Measurements from ENCODE around the gene DYNLRB1. TPM values are rescaled to one million over a fixed set of nuclear protein-coding genes. Genes with fewer than 3 reads are reported as not detected.
A peak's percentile ranks its signal among the peaks of the same experiment; 100 is the strongest.

DYNLRB1 gene
- total and polyA plus RNA-seq, 2 of the 13 experiments (the other 11 are each of a cell fraction or from before 2014, with no cell fraction given): 140 to 244 TPM

- Histone ChIP-seq H3K9me3 (ENCODE audit: low read length) (no peaks in the 10 kb centered on the region), H3K4me3 (replicated peaks in 1 of 3; ENCODE audit: insufficient read depth in 1 of 3, low read depth in 2 of 3, low read length in 3 of 3) (no peak overlapping the region), H3K79me2 (ENCODE audit: insufficient read depth, low read length) (no peaks in the 10 kb centered on the region), H3K9ac (ENCODE audit: insufficient read depth, low read depth, low read length) (no peak overlapping the region), H3K36me3 (replicated peaks in 1 of 2; ENCODE audit: control insufficient read depth in 1 of 2, insufficient read depth in 2 of 2, low read length in 2 of 2) (peaks cover 23 to 56% of the 10 kb centered on the region in 2 experiments), H2AFZ (ENCODE audit: low read length) (no peak overlapping the region), H4K20me1 (ENCODE audit: insufficient read depth, low read length) (peaks cover 3% of the 10 kb centered on the region; the same call in 1 of the 2 replicates), H3K4me2 (ENCODE audit: low read depth, low read length) (no peak overlapping the region), H3K27me3 (ENCODE audit: control insufficient read depth in 1 of 2, insufficient read depth in 2 of 2, low read length in 2 of 2) (no peaks in the 10 kb centered on the region), H3K4me1 (ENCODE audit: insufficient read depth, low read length) (peaks cover 19% of the 10 kb centered on the region), H3K27ac (ENCODE audit: extremely low read length, insufficient read depth, low read length) (no peak overlapping the region)
- DNase-seq (ENCODE audit: low spot score) (no peak), ATAC-seq (no peak), FAIRE-seq (no peak)
- in situ Hi-C loops (cut with HindIII; ENCODE audit: extremely low pct_ligation_motif_present, low pct_unique_long_range_greater_than_20kb): no loop called here
- no TSS peak for BruUV-seq (replicated peaks)
- intact Hi-C loops (cut with micrococcal nuclease; ENCODE audit: unreplicated experiment): no loop called here
- ChIA-PET CTCF (ENCODE audit: low intra/inter-chr PET ratio, low total read pairs) (no interaction called here), POLR2A (no interaction called here)
- WGBS (ENCODE audit: low lambda C conversion rate): 96% methylated on average over 4 of the region's 4 CpGs
- TF ChIP-seq MAFK (conservative IDR thresholded peaks at IDR 0.05 in 1 of 2, IDR thresholded peaks at IDR 0.05 in 1 of 2; ENCODE audit: low read length in 2 of 2): peak; percentile 76 to 88
- no peak for TF ChIP-seq ZNF740 (CRISPR knock-in tag; IDR thresholded peaks at IDR 0.05)
- TF ChIP-seq ZNF10 (CRISPR knock-in tag; IDR thresholded peaks at IDR 0.05; ENCODE audit: borderline replicate concordance, low read depth): no peak
- no peak for TF ChIP-seq ZBTB2 (CRISPR knock-in tag; IDR thresholded peaks at IDR 0.05; ENCODE audit: low read depth)
- TF ChIP-seq MTF2 (CRISPR knock-in tag; IDR thresholded peaks at IDR 0.05; ENCODE audit: borderline replicate concordance): no peak
- TF ChIP-seq NFKB2 (CRISPR knock-in tag; IDR thresholded peaks at IDR 0.05; ENCODE audit: borderline replicate concordance): no peak
- no peak for TF ChIP-seq ZBED4 (CRISPR knock-in tag; IDR thresholded peaks at IDR 0.05; ENCODE audit: borderline replicate concordance)
- no peak for TF ChIP-seq ZNF639 (CRISPR knock-in tag; conservative IDR thresholded peaks at IDR 0.05)
- no peak for TF ChIP-seq JUND (CRISPR knock-in tag; IDR thresholded peaks at IDR 0.05)
- TF ChIP-seq FOXJ3 (CRISPR knock-in tag; IDR thresholded peaks at IDR 0.05; ENCODE audit: borderline replicate concordance): no peak
- no peak for TF ChIP-seq XBP1 (CRISPR knock-in tag; IDR thresholded peaks at IDR 0.05)
- 0 out of 2 replicates have a peak, but pooled peaks have one; percentile 12 for TF ChIP-seq ZNF460 (CRISPR knock-in tag; IDR thresholded peaks at IDR 0.05; ENCODE audit: borderline replicate concordance)
- TF ChIP-seq MAFG (CRISPR knock-in tag; IDR thresholded peaks at IDR 0.05): 0 out of 2 replicates have a peak, but pooled peaks have one; percentile 12
- TF ChIP-seq GMEB1 (CRISPR knock-in tag; IDR thresholded peaks at IDR 0.05; ENCODE audit: borderline replicate concordance): no peak
- peak; percentile 67 for TF ChIP-seq MAFF (IDR thresholded peaks at IDR 0.05; ENCODE audit: low read depth, low read length)
Observed at GRCh38 chr20:34479627-34480026, 36.6 kb upstream of the DYNLRB1 start.

Data from HepG2 (cell line).